Bone marrow (tissue), 2 donors: ENCODE results near the gene PSMB10.
"Not testable (repeated sequence)": the region's sequence is repeated elsewhere in the genome, so short reads cannot be mapped to it uniquely, and the experiment has no call there.

ENCODE experiments used
- DNase-seq, 2 donors: peaks; one replicate each; lab custom pipeline; 2025; lab: John Stamatoyannopoulos, UW

PSMB10 gene

GRCh38 chr16:67942200-67942509 is 5.5 kb upstream of the PSMB10 start:
- DNase-seq: no peak

DNA sequence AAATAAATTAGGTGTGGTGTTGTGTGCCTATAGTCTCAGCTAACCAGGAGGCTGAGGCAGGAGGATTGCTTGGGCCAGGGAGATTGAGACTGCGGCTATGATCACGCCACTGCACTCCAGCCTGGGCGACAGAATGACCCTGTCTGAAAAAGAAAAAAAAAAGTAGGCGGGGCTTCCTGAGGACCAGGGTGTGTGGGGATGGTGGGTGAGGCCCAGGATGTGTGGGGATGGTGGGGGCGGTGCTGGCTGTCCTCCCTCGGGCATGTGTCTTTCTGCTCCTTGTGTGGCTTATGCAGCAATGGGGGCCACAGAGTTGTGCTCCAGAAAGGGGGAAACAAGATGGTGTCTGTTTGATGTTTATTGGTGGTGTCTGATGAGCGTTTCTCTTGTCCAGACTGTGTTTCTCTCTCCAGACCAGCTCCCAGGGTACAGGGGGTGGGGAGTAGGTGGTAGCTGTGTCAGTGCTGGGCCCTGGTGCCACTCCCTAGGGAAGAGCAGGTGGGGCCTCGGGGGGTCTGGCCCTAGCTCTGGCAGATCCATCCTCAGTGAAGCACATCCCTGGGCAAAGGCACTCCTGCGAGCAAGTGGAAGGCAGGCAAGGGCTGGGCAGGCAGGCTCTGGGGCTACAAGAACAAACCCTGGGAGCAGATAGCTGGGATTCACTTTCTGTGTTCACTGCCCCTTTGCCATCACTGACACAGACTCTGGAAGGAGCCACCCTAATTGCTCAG is 5.0 kb upstream of the PSMB10 start:
- no peak for DNase-seq

- DNase-seq: no peak
These were observed 3.9 kb upstream of the PSMB10 start for GRCh38 chr16:67940446-67941089.

DNA sequence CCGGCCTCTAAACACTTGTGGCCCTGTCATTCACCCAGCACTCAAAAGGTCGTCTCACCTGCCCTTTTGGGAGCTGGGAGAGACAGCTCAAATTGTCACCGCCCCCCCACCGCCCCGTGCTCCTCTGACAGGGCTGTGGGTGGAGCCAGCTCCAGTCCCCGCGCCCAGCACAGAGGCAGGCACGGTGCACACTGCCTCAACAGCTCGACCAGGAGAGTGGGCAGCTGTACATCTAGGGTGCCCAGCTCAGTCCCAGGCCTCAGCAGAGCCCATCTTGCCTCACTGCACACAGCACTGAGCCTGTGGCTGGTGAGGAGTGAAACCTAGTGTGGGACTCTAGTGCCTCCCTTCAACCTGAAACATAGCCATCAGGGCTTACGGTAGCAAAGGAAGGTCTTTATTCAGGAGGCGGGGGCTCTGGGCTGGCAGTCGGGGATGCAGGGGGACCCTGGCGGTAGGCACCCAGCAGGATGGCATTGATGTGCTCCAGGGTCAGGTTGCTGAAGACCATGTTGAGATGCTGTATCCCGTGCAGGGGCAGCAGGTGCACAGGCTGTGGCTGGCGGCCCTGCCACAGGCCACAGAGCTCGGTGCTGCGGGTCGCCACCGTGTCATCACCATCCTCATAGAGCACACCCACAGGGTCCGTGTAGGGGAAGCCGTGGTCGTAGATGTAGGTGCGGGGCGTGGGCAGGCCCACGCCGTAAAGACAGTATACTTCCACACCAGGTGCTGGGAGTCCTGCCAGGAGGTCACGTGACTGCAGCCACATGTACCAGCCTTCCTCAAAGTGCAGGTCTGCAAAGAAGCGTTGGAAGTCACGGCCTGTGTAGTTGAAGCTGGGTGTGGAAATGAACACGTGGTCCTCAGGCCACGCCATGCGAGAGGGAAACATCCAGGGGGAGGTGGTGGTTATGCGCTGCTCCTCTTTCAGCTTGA is 3.1 kb upstream of the PSMB10 start:
- no peak for DNase-seq

- not testable (repeated sequence) for DNase-seq
These were observed 1.1 kb upstream of the PSMB10 start for GRCh38 chr16:67937713-67938112.

GRCh38 chr16:67936880-67937605 is 393 bp upstream of the PSMB10 start:
- DNase-seq: peak in 1 of 2 donors; percentile 98

DNA sequence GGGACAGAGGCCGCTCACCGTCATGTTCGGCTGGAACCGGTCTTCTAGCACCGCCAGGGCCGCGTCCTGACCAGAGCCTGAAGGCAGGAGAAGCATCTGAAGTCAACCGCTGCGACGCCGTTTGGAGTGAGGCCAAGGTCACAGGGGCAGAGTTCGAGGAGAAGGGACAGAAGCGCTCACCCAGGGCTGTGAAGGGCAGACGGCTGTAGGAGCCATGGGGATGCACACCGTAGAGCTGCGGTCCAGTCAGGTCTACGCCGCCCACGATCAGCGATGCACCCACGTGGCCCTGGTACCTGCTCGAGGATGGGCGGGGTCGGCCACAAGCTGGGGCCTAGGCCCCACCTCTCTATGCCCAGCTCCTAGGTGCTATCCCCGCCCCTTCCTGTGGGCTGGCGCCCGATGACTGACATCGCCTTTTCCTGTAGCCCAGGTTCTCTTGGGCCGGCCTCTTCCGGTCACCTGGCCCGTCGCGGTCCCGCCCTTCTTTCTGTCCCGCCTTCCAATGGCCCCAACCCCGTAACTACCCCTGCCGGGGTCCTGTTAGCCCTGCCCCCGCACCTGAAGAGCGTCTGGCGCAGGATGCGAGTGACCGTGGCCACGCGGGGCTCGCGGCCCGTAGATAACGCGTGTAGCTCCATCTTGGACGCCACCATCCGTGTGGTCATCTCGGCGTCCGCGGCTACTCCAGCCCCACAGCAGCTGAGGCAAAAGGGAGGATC is 1.1 kb downstream of the PSMB10 start:
- DNase-seq: peak; percentile 41 to 76

DNA sequence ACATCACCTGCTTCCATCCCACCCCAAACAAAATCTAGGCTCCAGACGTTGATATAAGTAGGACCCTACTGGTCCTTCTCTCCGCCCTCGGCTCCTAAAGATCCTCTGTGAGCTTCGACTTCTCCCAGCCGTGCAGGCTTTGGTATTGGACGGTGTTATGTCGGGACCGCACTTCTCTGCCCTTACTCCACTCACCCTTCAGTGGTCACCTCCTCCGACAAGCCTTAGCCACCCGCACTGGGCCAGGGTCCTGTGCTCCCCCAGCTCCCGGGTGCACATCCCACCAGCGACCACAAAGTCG is 1.6 kb downstream of the PSMB10 start:
- no peak for DNase-seq

- no peak for DNase-seq
These were observed 2.1 kb downstream of the PSMB10 start for GRCh38 chr16:67934306-67935100.

DNA sequence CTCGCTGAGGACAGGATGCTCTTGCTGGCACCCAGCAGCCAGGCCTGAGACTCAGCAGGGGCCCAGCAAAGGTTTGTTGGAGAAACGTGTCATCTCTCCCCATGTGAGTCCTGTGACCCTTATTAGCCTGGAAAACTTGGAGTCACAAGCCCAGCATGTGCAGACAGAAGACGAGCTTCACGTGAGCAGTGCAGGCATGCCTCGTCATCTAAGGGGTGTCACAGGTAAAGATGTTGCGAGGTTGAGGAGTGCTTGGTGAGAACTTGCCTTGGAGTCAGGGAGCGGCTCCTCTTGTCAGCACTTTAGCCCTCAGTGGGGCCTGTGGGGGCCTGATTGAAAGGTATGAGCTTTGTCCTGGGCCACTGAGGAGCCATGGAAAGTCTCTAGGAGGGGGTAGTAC is 2.8 kb downstream of the PSMB10 start:
- no peak for DNase-seq

DNA sequence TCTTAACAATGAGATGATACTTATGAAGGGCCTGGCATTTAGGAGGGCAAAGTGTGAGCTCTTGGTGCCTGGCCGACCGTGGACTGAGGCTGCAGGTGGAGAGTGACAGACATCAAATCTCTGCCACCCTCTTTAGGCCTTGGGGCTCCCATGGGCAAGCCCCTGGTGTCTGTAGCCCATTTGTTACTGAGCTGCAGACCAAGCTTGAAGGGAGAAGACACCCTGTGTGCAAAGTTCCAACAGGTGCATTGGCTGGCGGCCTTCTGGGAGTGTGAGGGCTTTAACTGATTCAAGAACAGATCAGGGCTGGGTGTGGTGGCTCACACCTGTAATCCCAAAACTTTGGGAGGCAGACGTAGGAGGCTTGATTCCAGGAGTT is 4.2 kb downstream of the PSMB10 start:
- no peak for DNase-seq

DNA sequence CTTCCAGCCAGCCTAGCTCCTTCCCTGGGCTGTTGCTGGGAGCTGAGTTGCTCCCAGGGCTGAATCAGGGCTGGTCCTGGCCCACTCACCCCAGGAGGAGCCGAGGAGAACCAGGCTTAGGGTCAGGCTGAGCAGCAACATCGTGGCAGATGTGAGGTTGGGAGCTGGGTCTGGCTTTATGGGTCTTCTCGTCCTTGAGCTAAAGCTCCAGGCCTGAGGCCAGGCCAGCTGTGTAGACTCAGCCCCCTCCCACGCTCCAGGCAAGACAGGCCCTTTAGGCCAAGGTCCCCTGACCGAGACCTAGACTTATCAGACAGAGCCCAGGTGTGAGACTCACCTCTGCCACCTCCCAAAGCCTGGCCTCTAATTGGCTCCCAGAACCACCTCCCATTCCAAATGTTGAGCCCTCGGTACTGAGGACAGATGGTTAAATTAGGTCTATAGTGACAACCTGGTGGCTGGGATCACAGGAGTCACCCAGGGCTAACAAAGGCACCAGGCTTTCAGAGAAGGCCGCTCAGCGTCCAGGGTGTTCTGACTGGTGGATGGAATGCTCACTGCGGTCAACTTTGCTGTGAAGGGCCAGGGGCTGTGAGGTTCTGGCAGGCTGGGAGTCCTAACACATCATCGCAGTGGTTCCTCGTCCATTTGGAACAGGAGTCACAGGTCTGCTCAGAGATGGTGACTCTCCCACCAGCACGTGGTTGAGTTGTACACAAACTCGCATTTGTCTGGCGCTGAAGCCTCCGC is 4.8 kb downstream of the PSMB10 start, which contains the start of gene CTRL:
Gene CTRL (minus strand): TSS at position 151 of the 750 bp plus-strand sequence. CDS start 10 bp downstream, at position 141.
- DNase-seq: no peak

DNA sequence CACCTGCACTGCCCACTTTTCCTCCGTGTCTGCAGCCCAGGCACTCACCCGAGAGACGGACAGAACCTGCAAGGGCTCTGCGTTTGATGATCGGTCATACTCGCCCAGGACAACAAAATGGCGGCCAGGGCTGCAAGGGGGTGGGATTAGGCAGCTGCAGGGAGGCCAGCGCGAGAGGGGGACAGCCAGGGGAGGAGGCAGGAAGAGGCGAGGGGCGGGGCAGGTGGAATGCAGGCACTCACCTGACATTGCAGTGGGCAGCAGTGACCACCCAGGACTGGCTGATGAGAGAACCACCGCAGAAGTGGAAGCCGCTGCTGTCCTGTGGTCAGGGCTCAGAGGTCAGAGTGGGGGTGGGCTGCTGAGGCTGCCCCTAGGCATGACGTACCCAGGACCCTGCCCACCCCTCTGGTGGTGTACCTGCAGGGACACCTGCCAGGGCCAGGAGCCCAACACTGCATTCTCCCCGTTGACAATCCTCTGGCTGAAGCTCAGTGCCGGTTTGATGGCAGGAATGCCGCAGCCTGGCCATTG is 5.9 kb downstream of the PSMB10 start:
- DNase-seq: no peak

DNA sequence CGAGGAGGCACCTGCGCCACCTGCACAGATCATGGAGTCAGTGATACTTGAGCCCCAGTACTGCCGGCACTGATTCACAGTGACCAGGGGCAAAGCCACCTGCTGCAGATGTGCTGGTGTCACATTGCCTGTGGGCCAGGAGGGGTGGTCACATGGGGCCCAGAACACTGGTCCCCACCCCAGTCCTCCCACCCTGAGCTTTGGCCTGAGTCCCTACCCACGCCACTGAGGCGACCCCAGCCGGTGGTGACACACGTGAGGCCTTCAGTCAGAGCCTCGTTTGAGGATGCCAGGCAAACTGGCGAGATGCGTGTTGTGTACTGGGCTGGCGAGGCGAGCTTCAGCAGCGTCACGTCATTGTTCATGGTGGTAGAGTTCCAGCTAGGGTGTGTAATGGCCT is 6.5 kb downstream of the PSMB10 start:
- DNase-seq: no peak

DNA sequence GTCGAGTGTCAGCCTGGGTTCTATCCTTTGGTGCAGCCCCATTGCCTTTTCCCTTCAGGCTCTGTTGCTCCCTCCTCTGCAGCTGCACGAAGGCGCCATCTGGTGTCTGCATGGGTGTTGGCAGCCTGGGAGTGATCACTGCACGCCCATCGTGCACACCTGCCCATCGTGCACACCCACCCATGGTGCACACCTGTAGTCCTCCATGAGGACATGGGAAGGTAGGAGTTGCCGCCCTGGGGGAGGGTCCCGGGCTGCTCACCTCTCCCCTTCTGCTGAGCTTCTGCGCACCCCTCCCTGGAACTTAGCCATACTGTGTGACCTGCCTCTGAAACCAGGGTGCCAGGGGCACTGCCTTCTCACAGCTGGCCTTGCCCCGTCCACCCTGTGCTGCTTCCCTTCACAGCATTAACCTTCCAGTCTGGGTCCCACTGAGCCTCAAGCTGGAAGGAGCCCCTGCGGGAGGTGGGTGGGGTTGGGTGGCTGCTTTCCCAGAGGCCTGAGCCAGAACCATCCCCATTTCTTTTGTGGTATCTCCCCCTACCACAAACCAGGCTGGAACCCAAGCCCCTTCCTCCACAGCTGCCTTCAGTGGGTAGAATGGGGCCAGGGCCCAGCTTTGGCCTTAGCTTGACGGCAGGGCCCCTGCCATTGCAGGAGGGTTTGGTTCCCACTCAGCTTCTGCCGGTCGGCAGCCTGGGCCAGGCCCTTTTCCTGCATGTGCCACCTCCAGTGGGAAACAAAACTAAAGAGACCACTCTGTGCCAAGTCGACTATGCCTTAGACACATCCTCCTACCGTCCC is 7.9 kb downstream of the PSMB10 start:
- DNase-seq: peak; percentile 14 to 44

- DNase-seq: no peak
These were observed 8.5 kb downstream of the PSMB10 start for GRCh38 chr16:67928147-67928546.

- no peak for DNase-seq
These were observed 9.3 kb downstream of the PSMB10 start for GRCh38 chr16:67927131-67927941.

DNA sequence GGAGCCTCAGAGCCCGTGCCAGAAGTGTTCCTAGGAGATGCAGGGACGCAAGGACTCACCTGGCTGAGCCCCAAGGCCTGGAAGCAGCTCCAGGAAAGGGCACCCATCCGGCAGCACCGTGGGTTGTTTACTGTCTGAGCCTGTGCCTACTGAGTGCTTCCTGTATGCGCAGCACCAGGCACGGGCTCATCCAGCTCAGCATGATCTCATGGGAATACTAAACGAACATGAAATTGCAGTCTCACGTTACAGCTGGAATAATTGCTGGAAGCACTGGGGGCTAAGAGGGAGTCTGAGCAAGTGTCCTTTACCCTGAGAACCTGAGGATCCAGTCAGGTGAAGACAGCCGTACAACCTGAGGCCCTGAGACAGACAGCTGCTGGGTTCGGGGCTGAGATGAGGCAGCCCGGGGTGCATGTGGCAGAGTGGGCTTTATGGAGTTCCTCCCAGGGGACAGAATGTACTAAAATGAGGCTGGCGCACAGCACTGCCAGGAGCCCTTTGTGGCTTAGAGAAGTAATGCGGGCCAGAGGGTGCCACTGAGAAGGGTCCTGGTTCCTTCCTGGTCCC is 10.4 kb downstream of the PSMB10 start:
- DNase-seq: no peak
